Fibroblast of lung (primary cell): ENCODE measurements around the gene DPP10.

ENCODE experiments used
- CTCF ChIP-seq, 2 donors: IDR thresholded peaks in 1 of 2; conservative IDR thresholded peaks in 1 of 2; 1 replicate in 1 of 2; 2 replicates in 1 of 2; pipeline ENCODE4 v1.5.1; 2011 to 2012; ENCODE audit warnings: low read length in 2 of 2, control low read depth in 1 of 2, inconsistent platforms in 1 of 2, low read depth in 1 of 2, mild to moderate bottlenecking in 1 of 2
- EZH2 ChIP-seq: IDR thresholded peaks from 2 replicates; pipeline ENCODE4 v1.5.1; 2012; ENCODE audit warnings: low read length, control low read depth, mild to moderate bottlenecking; ENCODE audit errors: missing control alignments

GRCh38 chr2:114659880-114660279, 217.4 kb downstream of the DPP10 start:
- no peak for TF ChIP-seq CTCF (conservative IDR thresholded peaks at IDR 0.05 in 1 of 2, IDR thresholded peaks at IDR 0.05 in 1 of 2; ENCODE audit: low read depth in 1 of 2, low read length in 2 of 2)
- TF ChIP-seq EZH2 = no peak
